ENCODE measurements around the gene NCAPG2.
"Not testable (repeated sequence)": the region's sequence is repeated elsewhere in the genome, so short reads cannot be mapped to it uniquely, and the experiment has no call there.

Gene NCAPG2

DNA sequence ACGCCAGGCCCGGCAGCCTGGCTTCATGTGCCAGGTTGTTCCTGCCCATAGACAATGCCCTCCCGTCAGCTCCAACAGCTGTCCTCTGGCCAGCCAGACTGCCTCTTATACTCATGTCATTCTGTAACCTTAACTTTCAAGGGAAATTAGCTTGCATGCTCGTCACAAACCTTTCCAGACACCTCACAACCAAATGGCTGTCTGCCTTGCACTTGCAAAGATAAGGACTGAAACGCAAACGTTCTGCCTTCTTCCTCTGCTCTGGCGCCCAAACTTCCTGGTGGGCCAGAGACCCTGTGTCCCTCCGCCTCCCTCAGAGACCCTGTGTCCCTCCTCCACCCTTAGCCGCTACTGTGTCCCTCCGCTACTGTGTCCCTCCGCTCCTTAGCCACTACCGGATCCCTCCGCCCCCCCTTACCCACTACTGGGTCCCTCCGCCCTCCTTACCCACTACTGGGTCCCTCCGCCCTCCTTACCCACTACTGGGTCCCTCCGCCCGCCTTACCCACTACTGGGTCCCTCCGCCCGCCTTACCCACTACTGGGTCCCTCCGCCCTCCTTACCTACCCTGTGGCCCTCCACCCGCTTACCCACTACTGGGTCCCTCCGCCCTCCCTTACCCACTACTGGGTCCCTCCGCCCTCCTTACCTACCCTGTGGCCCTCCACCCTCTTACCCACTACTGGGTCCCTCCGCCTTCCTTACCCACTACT lies 37.5 kb downstream of the NCAPG2 start:
- peak in 1 of 4 experiments; percentile 34 for DNase-seq

DNA sequence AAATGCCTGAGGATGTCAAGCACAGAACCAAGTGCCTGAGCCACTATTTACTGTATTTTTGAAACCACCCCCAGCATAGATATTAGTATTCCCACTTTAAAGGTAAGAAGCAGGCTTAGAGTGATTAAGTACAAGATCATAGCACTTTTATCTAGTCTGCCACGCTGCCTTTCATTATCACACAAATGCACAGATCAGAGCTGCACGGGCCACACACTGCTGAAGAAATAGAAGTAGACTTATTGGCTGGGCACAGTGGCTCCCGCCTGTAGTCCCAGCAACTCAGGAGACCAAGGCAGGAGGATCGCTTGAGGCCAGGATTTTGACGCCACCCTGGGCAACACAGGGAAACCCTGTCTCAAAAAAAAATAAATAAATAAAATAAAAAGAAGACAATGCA lies 38.2 kb downstream of the NCAPG2 start:
- DNase-seq: no peak

DNA sequence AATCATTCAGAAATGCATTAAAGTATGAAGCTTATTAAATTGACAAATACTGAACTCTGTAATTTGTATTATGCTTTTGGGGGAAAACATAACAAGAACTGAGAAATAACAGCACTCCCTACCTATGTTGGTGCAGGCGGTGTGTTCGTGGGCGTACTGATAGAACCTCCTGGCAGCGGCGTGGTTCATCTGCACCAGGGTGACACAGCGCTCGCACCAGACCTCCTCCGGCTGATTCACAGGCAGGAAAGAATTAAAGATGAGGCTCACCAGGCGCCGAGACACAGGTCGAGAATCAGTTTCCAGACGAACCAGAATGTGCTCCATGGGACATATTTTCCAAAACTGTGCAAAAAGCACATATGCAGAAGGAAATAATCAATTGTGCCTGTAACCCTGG lies 40.2 kb downstream of the NCAPG2 start:
- no peak for DNase-seq

DNA sequence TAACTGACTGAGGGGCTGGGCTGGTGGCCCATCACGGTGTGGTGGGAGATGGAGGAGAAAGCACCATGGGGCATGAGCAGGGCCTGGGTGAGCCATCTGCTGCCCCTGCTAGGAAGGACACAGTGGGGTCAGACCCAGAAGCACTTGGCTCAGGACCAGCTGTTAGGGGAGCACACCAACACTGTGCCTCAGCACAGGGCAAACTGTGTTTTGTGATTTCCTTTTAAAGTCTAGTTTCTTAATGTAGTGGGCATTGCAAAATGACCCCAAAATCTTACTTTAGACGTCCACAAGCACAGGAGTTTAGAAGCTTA lies 41.2 kb downstream of the NCAPG2 start:
- no peak for DNase-seq

DNA sequence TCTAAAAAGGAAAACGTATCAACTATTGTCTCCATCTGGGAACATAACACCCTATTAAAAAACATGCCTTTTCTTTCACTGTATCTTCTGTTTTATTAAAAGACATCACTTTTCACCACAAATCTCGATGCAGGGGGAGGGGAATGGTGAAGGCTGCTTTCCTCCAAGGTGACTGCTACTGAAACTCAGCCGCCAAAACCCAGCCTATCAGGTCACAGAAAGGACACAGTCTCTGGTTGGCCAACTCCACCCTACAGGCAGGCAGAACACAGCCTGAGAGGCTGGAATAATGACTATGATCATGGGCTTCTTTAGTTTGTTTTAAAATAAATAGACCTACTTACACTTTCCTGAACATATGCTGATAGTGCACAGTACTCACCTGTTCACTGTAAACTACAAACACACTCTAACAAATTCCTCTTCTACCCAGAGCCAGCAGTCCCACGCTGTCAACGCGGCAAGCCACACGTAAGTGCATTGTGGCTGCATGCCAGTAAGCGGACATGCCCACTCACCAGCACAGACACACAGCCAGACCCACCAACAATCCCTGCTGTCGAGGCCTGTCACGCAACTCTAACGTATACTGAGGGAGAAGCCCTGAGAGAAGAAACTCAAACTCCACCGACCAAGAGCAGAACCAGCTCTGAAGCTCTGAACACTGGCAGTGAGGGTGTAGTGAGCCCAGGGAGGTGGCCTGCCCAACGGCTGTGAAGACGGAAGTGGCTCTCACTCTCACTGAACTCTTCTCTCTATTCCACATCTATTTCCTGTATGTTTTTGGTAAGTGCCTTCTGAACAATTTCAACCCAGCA lies 41.8 kb downstream of the NCAPG2 start:
- no peak for DNase-seq

DNA sequence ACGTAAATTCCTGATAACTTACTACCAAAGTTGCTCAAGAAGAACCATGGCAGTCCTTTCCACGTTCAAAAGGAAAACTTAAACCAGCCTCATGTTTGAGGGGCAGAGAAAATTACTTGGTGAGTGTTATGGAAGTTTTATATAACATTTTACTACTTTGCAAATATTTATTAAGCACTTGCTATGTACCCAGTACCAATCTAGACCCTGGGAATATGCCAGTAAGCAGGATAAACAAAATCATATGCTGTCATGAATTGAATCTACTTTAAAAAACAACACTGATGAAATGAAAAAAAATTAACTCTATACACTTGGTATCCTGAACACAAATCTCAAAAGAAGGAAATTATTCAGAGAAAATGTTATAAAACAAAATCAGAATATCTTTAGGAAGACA lies 46.1 kb downstream of the NCAPG2 start:
- no peak for DNase-seq

DNA sequence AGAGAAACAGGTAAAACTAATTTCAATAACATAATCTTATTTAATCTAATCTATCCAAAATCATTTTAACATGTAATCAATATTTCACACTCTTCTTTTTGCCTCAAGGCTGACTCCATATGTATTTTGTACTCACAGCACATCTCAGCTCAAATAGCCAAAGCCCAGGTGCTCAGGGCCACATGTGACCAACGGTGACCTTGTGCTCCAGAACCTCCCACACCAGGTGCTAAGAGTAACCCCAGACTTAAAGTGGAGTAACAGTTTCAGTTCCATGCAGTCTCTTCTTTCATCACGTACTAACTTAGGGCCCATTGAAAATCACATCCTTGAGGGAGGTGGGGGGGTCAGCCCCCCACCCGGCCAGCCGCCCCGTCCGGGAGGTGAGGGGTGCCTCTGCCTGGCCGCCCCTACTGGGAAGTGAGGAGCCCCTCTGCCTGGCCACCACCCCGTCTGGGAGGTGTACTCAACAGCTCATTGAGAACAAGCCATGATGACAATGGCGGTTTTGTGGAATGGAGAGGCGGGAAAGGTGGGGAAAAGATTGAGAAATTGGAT lies 47.3 kb downstream of the NCAPG2 start:
- no peak for DNase-seq

DNA sequence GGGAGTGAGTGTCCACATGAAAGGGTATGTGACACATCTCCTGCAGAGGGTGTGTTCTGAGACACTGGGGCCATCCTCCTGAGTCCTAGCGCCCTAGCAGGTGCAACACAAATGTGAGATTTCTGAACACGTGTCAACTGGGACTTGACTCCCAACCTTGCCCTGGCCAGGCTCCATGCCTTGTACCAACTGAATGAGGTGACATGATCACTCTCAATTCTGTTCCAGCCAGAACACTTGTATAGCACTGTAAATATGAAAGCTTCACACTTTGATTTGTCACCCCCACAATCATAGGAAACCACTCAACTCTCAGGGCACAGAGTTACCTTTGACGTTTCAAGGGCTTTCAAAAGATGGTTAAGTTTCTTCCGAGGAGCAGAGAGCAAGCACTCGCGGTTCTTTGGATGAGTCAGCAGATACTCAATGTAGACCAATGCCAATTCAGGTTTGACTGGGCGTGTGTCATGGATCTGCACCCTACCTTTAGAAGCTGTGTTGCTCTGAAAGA lies 48.6 kb downstream of the NCAPG2 start:
- DNase-seq: no peak

DNA sequence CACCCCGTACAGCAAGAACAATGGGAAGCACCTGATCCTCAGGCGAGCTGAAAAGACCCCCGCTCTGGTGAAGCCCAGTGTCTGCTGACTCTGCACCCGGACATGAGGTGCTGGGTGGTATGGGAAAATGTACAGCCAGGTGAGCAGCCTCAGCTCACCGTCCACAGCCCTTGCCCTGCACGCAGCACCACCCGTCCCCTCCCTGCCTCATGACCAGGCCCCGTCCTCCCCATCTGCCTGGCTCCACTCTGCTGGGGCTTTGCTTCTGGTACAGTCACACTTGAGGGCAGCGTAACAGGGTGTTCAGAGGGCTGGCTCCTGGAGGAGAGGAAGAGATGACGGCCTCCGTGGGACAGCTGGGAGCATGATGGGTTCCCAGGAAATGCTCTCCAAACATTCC lies 49.1 kb downstream of the NCAPG2 start:
- no peak for DNase-seq

DNA sequence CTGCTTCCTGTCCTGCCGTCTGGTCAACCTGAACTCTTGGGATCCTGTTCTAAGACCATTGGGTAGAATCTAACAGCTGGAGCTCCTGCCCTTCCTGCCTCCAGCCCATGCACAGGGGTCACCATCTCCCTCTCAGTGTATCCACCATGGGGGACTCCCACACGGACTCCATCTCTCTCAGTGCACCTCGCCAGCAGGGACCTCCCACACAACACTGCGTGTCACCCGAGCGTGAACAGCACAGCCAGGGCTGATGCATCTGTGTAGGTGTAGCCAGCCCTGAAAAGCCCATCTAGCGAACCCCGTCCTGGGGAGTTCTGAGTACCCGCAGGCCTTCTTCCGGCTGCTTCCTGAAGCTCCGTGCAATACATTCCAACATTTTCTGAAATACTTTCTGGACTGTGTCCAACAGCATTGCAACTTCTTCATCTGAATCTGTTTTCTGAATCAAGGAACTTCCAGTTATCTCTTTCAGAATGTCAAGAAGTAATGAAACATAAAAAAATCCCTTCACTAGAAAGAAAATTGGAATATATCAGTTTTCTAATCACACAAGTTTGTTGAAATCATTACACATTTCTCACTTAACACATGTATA lies 52.5 kb downstream of the NCAPG2 start:
- DNase-seq: no peak

DNA sequence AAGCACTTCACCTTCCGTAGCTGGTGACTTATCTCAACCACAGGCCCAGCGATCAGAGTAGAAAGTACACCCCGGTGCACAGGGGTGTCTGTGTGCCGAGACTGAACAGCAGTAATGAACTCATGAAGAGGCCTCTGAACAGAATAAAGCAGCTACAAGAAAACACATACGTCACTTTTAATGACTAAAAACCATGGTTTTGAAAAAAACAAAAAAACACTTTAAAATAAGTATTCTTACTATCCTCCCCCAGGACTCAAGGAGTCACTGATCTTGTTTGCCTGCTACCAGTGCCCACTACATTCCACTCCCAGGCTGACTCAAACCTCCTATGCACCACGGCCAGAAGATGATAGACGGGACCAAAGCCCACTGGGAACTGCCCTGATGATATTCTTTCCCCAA lies 53.8 kb downstream of the NCAPG2 start:
- no peak for DNase-seq

DNA sequence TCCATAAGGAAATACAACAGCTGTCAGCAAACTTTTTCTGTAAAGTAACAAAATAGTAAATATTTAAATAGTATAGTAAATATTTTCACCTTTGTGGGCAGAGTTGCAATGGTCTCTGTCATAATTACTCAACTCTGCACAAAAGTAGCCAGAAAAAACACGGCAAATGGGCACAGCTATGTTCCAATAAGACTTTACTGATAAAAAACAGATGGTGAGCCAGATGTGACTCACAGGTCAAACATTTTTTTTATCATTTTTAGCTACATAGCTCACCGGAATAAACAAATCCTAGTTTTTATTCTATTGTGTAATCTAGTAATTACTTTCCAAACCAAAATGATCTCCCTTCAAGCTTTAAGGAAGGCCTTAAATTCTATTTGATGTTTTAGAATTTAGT lies 55.3 kb downstream of the NCAPG2 start:
- no peak for DNase-seq

DNA sequence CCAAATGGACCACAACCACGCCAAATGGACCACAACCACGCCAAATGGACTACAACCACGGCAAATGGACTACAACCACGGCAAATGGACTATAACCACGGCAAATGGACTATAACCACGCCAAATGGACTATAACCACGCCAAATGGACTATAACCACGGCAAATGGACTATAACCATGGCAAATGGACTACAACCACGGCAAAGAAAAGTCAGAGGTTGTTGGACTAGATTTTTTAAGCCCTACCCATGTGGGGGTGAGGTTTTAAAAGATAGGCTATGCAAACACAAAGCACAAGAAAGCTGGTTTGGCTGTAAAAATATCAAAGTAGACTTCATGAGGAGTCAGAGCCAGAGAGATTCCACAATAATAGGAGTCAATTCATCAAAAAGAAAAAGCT lies 55.8 kb downstream of the NCAPG2 start:
- no peak for DNase-seq

DNA sequence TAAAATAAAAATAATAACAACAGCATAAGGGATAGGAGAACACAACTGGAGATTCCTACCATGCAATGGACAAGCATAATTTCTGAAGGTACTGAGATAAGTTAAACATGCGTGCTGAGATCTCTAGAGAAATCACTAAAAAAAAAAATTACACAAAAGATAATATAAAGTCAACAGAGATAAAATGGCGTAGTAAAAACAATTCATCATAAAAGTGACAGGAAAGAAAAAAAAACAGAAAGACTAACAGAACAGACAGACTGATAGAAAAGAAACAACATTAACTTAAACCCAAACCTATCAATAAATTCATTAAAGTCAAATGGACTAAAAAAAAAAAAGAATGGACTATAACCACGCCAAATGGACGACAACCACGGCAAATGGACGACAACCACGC lies 56.4 kb downstream of the NCAPG2 start:
- DNase-seq: no peak

DNA sequence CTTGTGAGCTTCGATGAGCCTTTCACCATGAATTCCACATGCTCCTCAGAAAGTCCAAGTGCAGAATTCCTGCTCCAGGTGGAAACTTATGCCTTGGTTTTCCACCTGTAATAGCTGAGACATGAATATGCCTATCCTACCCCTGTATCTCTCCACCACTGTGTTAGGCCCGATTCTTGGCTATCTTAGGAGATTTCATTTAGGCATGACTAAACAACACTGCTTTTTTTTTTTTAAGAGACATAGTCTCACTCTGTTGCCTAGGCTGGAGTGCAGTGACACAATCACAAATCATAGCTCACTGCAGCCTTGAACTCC lies 57.2 kb downstream of the NCAPG2 start:
- DNase-seq: no peak

DNA sequence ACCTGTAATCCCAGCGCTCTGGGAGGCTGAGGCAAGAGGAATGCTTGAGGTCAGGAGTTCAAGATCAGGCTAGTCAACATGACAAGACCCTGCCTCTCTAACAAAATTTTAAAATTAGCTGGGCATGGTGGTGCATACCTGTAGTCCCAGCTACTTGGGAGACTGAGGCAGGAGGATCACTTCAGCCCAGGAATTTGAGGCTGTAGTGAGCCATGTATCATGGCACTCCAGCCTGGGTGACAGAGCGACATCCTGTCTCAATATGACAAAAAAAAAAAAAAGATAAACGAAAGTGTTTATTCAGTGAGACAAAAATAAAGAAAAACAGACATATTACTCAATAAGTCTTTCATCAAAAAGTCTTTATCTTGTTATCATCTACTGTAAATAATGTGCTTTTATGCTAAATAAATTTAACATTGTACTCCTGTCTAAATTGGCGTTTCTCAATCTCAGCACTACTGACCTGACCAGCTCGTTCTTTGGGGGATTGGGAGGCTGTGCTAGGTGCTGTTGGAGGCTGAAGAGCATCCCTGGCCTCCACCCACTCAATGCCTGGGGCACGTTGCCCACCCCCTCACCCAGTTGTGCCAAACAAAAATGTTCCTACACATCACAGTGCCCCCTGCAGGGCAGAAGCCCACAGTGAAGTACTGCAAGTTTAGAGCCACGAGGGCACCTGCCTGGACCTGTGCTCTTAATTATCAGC lies 57.7 kb downstream of the NCAPG2 start:
- no peak for DNase-seq

DNA sequence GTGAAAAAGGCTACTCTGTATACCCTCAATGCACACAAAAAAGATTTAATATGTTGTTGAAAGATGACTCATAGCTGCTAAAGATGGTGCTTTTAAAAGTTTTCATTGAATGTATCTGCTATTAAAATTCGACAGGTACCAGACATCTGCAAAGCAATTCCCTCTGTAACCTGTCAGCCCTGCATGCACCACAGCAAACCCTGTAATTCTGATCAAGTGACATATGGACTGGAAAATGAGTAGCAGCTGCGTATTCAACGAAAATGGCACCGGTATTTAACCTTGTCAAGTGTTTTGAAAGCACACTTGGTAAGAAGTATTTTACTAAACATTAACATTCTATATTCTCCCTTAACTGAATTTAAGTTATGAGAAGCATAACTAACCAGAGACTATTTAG lies 58.8 kb downstream of the NCAPG2 start:
- no peak for DNase-seq

DNA sequence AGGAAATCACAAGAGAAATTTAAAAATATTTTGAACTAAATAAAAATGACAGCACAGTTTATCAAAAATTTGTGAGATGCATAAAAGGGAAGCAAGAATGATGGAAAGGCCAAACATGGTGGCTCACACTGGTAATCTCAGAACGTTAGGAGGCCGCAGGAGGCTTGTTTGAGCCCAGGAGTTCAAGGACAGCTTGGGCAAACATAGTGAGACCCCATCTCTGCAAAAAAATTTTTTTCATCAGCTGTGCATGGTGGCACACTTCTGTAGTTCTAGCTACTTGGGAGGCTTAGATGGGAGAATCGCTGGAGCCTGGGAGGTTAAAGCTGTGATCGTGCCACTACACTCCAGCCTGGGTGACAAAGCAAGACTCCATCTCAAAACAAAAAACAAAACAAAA lies 62.5 kb downstream of the NCAPG2 start:
- DNase-seq: no peak

DNA sequence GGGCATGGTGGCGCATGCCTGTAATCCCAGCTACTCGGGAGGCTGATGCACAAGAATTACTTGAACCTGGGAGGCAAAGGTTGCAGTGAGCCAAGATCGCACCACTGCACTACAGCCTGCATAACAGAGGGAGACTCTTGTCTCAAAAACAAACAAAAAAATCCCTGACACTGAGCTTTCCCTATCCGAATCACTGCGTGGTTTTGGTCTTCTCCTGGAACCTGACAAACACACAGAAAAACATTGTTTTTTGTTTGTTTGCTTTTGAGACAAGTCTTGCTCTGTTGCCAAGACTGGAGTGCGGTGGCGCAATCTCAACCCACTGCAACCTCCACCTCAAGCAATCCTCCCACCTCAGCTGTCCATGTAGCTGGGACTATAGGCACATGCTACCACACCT lies 66.6 kb downstream of the NCAPG2 start:
- no peak for DNase-seq

DNA sequence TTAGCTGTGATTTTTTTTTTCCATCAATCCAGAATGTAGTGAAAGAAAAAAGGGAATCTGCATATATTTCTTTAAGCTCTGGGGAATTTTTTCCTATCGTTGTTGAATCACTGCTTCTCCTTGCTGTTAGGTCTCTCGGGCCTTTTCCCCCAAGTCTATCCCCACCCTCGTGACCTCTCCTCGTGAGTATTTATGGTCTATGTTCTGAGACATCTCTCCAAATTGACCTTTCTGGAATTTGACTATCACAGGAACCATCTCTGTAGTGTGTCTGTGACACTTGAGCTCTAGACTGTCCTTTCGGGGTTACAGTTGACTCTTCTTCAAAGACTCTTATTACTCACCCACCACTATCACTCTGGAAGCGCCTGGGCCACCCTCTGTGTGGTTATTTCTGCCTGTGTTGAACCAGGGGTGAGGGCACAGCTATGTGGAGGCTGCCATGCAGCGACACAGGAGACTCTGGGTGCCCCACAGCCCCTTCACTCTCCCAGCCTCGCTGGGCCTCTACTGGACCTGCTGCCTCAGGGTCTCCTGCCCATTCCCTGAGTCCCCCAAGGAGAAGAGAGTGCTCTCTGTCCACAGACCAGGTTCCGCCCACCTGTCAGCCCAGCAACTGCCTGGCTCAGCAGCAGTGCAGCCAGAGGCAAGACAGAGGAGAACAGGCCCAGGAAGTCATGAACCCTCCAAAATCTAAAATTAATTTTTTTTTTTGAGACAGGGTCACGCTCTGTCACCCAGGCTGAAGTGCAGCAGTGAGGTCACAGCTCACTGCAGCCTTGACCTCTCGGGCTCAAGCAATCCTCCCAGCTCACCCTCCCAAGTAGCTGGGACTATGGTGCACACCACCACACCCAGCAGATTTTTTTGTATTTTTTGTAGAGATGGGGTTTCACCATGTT lies 71.3 kb downstream of the NCAPG2 start:
- no peak for DNase-seq

DNA sequence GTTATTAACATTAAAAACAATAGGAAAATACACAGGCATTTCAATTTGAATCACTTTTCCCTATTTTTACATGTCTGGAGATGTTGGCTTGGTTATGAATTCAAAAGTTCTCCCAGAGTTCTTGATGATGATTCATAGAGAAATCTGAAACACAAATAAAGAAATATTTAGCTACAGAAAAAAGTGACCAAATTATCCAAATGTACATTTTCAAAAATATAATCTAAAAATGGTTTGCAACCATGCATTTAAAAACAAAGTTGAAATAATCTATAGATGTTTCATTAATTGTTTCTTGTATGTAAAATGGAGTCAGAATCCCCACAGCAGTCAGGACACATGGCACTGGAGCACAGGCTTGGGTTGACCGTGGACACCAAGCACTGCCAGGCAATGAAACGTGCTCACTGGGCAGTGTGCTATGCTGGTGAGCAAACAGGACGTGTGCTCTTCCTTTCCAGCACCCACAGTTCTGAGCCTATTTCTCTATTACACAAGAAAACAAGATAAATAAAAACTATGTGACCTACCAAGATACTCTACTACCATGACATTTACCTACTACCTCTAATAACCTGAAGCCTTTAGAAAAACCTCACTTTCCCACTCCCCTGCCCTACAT lies 72.9 kb downstream of the NCAPG2 start:
- no peak for DNase-seq

DNA sequence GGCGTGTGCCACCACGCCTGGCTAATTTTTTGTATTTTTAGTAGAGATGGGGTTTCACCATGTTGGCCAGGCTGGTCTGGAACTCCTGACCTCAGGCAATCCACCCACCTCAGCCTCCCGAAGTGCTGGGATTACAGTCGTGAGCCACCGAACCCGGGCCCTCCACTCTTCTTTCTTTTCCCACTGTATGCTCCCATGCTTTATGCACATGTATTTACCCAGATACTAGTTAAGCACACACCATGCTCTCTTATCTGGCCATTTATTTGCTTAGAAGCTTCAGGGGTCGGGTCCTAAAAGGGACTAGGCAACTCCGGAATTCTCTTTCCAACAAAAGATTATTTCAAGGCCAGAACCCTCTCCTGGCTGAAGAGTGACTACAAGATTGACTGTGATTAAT lies 78.3 kb downstream of the NCAPG2 start:
- not testable (repeated sequence) for DNase-seq

All from activated naive CD4-positive, alpha-beta T cell (primary cell).